A204.1 (cell line): ENCODE data around the gene AOC2.
"Not testable (repeated sequence)": the region's sequence is repeated elsewhere in the genome, so short reads cannot be mapped to it uniquely, and the experiment has no call there.

Source experiments
- FAIRE-seq: peaks from 2 replicates; lab custom pipeline; 2012; peaks lifted over from hg19 to GRCh38; lab: Jason Lieb, UNC

AOC2 gene

DNA sequence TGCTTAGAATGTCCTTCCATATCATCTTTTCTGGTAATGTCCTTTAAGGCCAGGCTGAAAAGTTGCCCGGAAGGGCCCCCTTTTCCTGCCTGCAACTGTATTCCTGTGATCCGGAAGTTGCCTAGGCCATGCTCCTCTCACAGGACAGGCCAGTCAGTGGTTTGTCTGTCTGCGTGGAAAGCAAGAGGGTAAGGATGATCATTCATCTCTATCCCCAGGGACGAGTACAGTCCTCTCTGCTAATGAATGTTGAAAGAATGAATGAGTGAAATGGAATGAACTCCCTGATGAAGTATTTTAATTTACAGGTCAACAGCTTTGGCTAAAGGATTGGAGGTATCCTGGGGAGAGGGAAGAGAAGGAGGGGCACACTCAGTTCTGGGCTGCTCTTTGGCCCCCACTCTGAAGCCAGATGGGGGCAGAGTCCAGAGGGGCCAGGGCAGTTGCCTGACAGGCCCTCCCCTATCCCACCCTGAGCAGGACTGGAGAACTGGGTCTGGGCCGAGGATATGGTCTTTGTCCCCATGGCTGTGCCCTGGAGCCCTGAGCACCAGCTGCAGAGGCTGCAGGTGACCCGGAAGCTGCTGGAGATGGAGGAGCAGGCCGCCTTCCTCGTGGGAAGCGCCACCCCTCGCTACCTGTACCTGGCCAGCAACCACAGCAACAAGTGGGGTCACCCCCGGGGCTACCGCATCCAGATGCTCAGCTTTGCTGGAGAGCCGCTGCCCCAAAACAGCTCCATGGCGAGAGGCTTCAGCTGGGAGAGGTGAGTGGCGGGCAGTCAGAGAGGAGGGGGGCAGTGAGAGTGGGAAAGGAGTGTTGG is 9.8 kb downstream of the AOC2 start:
- FAIRE-seq, result no peak

DNA sequence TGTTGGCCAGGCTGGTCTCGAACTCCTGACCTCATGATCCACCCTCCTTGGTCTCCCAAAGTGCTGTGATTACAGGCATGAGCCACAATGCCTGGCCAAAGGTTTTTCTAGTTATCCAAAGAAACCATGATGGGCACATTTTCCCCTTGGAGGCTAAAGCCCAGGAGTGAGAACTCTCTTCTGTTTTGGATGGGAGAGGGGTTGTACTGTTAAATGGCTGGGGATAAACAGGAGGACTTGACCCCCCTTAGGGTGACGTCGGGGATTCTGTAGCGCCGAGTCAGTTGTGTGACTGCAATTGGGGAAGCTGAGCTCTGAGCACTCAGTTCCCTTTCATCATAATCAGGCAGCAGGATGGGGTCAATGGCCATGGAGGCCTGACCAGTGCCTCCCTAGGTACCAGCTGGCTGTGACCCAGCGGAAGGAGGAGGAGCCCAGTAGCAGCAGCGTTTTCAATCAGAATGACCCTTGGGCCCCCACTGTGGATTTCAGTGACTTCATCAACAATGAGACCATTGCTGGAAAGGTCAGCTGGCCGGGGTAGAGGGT is 10.7 kb downstream of the AOC2 start:
- FAIRE-seq, result no peak

DNA sequence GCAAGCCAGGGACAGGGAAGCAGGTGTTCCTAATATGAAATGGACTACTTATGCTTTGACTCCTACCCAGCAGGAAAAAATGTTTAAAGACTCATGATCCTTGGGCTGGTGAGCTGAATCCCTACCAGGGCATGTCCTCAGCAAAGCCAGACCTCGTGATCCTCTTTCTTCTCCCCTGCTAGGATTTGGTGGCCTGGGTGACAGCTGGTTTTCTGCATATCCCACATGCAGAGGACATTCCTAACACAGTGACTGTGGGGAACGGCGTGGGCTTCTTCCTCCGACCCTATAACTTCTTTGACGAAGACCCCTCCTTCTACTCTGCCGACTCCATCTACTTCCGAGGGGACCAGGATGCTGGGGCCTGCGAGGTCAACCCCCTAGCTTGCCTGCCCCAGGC is 11.7 kb downstream of the AOC2 start:
- FAIRE-seq, result not testable (repeated sequence)

DNA sequence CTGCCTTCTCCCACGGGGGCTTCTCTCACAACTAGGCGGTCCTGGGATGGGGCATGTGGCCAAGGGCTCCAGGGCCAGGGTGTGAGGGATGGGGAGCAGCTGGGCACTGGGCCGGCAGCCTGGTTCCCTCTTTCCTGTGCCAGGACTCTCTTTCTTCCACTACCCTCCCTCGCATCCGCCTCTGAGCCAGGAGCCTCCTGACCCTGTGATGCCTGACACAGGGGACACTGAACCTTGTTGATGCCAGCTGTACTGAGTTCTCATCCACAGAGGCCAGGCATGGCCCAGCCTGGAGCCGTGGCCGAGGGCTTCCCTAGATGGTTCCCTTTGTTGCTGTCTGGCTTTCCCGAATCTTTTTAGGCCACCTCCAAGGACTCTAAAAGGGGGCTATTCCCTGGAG is 12.1 kb downstream of the AOC2 start:
- not testable (repeated sequence) for FAIRE-seq

DNA sequence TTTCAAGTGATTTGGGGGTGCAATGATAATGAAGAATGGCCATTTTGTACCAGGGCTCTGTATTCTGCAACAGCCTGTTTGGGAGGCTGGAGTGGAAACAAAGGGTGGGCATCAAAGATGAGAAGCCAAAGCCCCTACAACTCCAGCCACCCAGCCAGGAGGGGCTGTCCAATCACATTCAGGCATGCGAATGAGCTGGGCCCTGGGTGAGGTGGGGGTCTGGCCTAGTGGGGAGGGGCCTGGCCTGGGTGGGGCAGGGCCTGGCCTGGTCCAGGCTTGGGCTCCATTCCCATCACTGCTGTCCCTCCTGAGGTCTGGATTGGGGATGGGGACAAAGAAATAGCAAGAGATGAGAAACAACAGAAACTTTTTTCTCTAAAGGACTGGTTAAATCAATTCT is 13.0 kb downstream of the AOC2 start:
- FAIRE-seq, result no peak

DNA sequence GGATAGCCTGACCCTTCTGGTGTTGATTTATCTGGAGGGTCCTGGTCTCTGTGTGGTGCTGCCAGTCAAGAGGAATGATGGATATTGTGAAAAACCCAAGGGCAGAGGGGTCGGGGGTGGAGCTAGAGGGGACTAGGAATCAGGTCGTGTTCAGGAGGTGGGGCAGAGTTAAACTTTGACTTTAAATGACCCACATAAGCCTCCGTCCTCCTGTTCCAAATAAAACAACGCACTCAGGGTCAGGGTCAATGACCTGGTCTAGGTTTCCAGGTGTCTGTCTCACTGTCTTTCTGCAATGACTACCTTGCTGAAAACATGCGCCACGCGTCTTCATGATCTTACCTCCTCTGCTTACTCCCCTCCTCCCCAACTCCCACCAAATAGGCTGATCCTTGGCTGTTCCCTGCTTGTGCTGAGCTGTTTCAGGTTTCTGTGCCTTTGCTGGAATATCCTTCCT is 21.3 kb downstream of the AOC2 start:
- FAIRE-seq, result no peak

DNA sequence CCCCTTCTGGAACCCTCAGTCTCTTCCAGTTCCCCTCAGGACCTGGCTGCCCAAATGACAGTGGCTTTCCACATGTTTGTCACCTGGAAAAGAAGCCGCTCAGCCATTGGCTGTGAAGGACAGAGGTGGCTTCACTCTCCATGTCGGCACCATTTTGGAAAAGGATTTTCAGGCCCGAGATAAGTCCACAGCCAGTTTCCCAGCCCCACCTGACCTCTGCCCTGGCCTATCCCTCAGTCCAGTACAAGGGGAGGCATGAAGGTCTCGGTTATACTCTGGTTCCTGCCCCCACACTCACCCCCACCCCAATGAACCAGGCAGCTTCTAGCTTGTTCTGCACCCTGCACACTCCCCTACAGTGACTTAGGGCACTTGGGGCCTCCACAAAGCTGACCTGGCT is 21.8 kb downstream of the AOC2 start:
- no peak for FAIRE-seq

DNA sequence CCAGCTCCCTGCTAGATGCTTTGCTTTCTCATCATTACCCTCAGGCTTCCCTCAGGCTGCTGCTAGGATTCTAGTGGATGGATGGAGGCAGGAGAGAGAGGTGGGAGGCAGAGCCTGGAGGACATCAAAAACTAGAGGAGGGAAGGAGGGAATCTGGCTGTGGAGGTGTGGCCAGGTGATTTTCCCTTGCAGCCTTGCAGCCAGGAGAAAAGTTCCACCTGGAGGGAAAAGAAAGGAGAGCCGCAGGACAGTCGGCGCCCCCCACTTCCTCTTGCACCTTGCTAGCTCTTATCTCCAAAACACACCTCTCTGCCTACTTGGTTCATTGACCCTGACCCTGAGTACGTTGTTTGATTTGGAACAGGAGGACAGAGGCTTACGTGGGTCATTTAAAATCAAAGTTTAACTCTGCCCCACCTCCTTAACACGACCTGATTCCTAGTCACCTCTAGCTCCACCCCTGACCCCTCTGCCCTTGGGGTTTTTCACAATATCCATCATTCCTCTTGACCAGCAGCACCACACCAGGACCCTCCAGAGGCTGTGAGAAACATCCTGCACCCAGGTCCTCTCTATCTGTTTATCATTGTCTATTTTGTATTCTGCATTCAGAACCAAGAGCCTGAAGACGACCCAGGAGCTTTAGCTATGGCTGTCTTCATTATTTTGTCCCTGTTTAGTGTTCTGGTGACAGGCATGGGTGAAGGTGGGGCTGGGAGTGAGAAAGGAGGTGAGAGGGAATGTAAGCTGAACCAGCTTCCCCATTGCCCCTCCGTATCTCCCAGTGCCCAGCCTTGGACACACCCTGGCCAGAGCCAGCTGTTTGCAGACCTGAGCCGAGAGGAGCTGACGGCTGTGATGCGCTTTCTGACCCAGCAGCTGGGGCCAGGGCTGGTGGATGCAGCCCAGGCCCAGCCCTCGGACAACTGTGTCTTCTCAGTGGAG is 22.5 kb downstream of the AOC2 start:
- FAIRE-seq, result no peak

DNA sequence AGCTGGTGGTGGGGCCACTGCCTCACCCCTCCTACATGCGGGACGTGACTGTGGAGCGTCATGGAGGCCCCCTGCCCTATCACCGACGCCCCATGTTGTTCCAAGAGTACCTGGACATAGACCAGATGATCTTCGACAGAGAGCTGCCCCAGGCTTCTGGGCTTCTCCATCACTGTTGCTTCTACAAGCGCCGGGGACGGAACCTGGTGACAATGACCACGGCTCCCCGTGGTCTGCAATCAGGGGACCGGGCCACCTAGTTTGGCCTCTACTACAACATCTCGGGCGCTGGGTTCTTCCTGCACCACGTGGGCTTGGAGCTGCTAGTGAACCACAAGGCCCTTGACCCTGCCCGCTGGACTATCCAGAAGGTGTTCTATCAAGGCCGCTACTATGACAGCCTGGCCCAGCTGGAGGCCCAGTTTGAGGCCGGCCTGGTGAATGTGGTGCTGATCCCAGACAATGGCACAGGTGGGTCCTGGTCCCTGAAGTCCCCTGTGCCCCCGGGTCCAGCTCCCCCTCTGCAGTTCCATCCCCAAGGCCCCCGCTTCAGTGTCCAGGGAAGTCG is 23.4 kb downstream of the AOC2 start:
- FAIRE-seq, result not testable (repeated sequence)

DNA sequence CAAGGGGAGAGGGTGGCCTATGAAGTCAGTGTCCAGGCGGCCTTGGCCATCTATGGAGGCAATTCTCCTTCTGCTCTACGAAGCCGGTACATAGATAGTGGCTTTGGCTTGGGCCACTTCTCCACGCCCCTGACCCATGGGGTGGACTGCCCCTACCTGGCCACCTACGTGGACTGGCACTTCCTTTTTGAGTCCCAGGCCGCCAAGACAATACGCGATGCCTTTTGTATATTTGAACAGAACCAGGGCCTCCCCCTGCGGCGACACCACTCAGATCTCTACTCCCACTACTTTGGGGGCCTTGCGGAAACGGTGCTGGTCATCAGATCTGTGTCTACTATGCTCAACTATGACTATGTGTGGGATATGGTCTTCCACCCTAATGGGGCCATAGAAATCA is 24.0 kb downstream of the AOC2 start:
- no peak for FAIRE-seq

DNA sequence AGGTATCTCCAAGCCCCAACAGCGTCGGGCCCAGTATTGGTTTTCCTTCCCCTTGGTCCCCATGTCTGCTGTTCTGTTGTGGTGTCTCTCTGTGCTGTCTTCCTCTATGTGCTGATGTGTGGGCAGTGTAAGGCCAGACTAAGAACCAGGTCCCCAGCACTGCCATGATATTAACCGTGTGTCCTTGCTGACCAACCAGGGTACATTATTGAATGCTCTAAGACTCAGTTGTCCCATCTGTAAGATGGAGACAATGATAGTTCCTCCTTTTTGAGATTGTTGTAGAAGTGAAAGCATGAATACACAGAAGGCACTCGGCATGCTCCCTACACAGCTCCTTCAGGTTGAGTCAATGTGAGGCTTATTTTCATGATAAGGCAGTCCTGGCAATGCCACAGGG is 27.3 kb downstream of the AOC2 start:
- no peak for FAIRE-seq

DNA sequence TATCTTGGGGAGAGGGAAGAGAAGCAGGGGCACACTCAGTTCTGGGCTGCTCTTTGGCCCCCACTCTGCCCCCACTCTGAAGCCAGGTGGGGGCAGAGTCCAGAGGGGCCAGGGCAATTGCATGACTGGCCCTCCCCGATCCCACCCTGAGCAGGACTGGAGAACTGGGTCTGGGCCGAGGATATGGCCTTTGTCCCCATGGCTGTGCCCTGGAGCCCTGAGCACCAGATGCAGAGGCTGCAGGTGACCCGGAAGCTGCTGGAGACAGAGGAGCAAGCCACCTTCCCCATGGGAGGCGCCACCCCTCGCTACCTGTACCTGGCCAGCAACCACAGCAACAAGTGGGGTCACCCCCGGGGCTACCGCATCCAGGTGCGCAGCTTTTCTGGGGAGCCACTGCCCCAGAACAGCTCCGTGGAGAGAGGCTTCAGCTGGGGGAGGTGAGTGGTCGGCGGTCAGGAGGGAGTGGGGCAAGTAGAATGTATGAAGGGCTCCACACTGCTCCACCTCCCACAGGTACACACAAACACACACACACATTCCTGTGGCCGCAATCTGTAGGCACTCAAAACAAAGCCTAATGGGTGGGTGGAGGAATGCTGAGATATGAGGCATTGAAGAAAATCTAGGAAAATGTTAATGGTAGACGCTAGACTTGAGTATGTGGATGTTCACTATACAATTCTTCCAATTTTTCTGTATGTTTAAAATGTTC is 28.0 kb downstream of the AOC2 start:
- FAIRE-seq, result no peak

DNA sequence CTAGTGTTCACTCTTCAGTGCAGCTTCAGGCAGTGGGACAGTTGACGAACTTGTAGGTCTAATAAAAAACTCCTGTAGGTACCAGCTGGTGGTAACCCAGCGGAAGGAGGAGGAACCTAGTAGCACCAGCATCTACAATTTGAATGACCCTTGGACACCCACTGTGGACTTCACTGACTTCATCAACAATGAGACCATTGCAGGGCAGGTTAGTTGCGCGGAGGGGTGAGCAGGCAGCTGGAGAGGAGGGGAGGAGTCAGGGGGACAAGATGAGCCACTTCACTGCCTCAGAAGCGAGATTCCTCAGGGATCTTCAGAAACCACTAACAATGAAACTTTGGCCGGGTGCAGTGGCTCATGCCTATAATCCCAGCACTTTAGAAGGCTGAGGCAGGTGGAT is 28.9 kb downstream of the AOC2 start:
- no peak for FAIRE-seq

DNA sequence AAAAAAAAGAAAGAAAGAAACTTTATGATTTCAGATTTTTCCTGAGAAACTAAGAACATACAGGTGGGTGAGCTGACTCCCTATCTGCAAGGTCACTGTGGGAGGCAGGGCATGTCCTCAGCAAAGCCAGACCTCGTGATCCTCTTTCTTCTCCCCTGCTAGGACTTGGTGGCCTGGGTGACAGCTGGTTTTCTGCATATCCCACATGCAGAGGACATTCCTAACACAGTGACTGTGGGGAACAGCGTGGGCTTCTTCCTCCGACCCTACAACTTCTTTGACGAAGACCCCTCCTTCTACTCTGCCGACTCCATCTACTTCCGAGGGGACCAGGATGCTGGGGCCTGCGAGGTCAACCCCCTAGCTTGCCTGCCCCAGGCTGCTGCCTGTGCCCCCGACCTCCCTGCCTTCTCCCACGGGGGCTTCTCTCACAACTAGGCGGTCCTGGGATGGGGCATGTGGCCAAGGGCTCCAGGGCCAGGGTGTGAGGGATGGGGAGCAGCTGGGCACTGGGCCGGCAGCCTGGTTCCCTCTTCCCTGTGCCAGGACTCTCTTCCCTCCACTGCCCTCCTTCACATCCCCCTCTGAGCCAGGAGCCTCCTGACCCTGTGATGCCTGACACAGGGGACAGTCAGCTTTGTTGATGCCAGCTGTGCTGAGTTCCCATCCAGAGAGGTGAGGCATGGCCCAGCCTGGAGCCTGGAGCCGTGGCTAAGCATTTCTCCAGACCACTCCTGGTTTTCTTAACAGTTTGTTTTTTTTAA is 29.7 kb downstream of the AOC2 start:
- FAIRE-seq, result not testable (repeated sequence)

DNA sequence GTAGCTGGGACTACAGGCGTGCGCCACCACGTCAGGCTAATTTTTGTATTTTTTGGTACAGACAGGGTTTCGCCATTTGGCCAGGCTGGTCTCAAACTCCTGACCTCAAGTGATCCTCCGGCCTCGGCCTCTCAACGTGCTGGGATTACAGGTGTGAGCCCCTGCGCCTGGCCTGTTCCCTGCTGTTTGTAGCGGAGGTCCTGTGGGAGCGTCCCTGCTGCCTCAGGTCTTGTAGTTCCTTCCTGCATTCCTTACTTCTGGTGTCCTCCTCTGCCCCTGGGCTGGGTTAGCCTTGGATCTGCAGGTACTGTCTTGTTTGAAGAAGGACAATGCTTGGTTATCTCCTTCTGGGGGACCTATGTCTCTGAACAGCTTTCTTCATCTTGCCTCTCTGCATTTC is 32.7 kb downstream of the AOC2 start:
- FAIRE-seq, result no peak

DNA sequence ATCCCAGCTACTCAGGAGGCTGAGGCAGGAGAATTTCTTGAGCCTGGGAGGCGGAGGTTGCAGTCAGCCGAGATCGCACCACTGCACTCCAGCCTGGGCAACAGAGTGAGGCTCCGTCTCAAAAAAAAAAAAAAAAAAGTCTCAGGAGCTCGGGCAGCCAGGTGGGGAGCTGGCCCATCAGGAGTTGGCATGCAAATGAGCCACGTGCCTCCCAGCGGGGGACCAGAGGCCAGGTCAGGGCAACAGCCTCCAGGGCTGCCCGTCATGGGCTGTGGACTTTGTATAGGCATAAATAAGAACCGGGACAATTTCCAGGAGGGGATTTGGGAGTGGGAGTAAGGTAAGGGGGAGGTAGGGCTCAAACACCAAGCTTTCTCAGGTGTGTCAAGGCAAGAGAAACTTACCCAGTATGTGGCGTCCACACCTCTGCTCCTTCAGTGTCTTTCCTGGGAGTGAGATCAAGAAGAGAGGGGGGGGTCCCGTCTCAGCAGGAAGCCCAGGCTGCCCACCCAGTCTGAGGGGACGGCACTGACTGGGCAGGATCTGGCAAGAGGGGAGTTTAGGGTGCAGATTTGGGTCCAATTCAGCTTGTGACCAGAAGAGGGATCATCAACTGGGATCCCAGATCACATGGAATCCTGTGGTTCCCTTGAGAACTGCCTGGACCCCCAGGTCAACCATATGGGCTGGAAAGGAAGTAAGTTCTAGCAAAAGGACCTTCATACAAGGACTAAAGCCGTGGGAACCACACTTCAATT is 33.9 kb downstream of the AOC2 start:
- no peak for FAIRE-seq

DNA sequence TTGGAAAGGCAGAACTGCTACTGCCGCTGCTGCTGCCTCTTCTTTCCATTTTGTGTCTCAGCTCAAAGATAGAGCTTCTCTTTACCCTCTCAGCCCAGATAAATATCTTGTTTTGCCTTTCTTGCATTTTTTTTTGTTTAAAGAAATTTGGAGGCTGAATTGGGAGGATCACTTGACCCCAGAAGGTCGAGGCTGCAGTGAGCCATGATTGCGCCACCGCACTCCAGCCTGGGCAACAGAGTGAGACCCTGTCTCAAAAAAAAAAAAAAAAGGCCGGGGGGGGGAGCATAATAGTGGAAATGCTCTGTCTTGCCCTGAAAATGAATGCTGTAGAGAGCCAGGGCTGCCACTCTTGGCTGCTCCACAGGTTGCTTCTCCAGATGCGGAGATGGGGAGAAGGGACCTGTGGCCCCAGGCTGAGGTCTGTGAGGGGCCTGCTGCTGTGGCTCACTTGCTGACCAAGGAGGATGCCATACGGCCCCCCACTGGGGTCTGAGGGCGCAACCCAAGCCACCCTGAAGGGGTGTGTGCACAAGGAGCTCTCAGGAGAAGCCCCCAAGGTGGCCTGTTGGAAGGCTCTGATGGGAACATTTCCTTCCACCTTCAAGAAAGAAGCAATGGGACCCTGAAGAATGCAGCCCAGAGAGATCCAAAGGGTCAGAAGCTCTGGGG is 34.7 kb downstream of the AOC2 start:
- FAIRE-seq, result no peak

DNA sequence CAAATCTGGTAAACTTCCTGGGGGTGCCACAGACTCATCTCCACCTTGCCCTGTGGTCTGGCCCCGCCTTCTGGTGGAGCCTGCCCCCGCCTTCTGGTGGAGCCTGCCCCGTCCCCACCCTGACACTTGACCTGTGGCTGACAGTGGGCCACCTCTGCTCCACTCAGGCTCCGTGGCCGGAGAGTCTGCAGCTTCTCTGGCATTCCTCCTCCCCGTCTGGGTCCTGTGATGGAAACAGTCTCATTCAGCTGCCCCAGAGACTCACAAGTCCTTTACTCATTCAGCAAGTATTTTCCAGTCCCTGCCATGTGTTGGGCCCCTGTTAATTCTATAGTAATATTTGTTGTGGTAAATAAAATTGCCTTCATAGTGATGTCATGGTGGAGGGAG is 35.2 kb downstream of the AOC2 start:
- no peak for FAIRE-seq

DNA sequence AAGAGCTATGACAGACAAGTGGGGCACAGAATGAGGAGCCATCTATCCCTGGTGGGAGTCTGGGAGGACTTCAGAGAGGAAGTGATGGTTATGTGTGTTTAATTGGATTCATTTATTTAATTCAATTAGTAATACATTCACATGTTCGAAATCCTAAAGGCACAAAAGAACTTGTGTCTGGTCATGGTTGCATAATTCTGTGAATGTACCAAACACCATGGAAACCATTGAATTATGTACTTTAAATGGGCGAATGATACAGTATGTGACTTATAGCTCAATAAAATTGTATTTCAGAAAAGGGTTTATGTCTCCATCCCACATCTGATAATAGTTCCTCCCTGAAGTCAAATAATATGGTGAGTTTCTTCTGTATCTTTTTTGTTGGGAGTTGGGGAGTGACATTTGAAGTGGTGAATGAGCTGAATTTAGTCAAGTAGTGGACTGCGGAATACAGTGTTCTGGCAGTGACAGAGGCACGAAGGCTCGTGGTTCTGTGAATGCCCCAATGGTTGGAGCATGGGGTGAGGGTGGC is 36.5 kb downstream of the AOC2 start:
- no peak for FAIRE-seq

DNA sequence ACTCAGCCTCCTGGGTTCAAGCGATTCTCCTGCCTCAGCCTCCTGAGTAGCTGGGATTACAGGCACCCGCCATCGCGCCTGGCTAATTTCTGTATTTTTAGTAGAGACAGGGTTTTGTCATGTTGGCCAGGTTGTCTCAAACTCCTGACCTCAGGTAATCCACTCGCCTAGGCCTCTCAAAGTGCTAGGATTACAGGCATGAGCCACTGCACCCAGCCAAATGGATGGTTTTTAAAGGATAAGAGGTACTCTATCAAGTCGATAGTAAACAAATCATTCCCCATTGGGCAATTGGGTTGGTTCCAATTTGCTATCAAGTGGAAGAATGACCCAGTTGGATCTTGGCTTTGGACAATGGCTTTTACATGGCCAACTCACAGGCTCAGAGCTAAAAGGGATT is 37.3 kb downstream of the AOC2 start:
- FAIRE-seq, result not testable (repeated sequence)
